Islet precursor cell (in vitro differentiated cells): Measurements from ENCODE around the gene ADRA2B.
"Not testable (repeated sequence)": the region's sequence is repeated elsewhere in the genome, so short reads cannot be mapped to it uniquely, and the experiment has no call there.

Experiments used
- DNase-seq: peaks from one replicate; pipeline ENCODE4 v3.0.0-alpha.2; 2018

Gene ADRA2B

GRCh38 chr2:96150007-96150640 lies 33.8 kb upstream of the ADRA2B start:
- DNase-seq = no peak

GRCh38 chr2:96148410-96149217 lies 32.2 kb upstream of the ADRA2B start:
- DNase-seq = peak; percentile 98

- peak; percentile 52 for DNase-seq
These were observed 31.3 kb upstream of the ADRA2B start for GRCh38 chr2:96147593-96148201.

- DNase-seq = peak; percentile 91
These were observed 30.7 kb upstream of the ADRA2B start for GRCh38 chr2:96146881-96147592.

DNA sequence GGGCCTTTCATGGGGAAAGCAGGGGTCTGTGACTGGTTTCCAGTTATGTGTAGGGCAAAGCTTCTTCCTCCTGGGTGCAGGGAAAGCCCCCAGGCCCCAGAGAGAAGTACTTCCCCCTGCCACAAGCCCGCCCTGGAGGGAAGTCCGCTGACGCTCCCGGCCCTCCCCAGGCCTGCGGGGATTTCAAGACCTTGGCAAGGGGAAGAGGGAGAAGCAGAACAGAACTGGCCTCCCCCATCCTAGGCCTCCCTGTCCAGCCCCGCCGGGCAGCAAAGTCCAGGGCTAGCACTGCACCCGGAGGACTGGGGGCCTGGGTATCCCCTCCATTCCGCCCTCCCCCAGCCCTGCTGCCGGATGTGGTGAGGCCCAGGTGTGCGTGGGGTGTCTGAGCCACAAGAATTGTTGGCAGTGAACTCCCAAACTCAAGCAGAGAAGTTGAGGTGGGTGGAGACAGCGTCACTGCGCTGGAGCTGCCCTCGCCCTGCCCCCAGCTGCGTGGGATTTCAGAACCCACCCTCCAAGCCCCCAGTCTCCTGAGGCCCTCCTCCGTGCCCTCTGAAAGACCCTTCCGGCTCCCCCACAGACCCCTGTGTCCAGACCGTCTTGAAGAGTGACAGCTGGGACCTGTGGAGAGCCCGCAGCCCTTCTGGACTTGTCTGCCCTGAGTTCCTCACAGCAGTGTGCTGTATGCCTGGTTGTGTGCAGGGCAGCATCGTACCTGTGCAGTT lies 29.9 kb upstream of the ADRA2B start:
- DNase-seq = peak; percentile 57

DNA sequence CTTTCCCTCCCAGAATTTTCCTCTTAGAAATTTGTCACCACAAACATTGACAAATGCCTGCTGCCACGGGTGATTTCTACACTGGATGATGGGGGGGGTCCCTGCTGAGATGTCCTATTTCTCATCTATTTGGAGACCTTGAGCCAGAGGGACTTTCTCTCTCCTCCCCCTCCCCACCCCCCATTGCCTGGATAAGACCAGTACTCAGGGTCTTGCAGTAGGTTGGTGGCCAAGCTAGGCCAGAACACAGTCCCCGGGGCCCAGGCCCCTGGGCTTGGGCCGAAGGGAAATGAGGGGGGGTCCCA lies 29.4 kb upstream of the ADRA2B start:
- peak; percentile 47 for DNase-seq

DNA sequence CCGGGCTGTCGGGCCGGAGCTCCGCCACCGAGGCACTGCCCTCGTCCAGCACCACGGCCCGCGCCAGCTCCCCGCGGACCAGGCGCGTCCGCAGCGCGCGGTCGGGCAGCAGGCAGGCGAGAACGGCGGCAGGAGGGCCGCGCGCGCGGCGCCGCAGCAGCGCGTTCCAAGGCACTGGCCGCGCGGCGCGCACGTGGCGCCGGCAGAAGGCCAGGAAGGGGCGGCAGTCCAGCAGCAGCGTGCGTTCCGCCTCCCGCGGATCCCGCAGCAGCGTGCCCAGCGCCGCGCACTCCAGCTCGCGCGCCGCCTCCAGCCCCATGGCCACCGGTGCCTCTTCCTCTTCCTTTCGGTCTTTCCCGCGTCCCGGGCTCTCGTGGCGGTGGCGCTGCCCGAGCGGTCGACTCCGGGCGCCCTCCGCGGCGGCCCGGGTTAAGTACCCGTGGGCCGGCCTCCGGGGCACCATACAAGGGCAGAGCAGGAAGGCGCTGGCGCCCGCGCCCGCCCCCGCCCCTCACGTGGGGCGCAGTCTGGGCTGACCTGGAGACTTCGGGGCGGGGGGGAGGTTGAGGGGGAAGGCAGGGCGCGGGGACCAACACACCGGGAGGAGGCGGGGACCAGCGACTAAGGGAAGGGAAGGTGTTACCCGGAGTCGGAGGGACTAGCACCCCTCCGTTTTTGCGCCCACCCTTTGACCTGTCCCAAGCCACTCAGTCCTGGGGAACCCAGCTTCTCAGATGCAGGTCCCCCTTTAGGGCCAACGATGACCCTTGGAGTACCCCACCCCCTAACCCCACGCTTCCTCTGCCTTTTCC lies 28.9 kb upstream of the ADRA2B start, which contains the start of gene DUSP2:
DUSP2 (minus strand) TSS at position 405 of the 812 bp plus-strand sequence; CDS start at position 319, 86 bp downstream.
- DNase-seq = peak; percentile 80

- DNase-seq = peak; percentile 69
These were observed 28.2 kb upstream of the ADRA2B start for GRCh38 chr2:96144481-96145035.

DNA sequence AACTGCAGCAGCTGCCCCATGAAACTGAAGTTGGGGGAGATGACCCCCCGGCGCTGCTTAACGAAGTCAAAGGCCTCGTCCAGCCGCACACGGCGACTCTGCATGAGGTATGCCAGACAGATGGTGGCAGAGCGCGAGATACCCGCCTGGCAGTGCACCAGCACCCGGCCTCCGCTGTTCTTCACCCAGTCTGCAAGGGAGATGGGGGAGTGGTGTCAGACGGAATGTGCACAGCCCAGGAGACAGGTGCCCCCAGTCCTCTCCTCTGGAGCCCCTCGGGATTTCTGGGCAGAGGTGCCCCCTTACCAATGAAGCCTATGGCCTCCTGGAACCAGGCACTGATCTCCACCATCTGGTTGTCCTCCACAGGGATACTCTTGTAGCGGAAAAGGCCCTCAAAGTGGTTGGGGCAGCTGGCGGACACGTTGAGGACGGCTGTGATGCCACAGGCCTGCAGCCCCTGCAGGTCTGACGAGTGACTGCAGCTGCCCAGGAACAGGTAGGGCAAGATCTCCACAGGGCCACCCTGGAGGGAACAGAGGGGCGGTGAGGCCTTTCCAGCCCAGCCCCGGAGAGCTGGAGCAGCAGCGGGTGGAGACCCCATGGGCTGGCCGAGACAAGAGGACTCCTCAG lies 27.6 kb upstream of the ADRA2B start:
- peak; percentile 83 for DNase-seq

- DNase-seq = no peak
These were observed 27.0 kb upstream of the ADRA2B start for GRCh38 chr2:96143231-96143847.

GRCh38 chr2:96142217-96143113 lies 26.1 kb upstream of the ADRA2B start:
- no peak for DNase-seq

DNA sequence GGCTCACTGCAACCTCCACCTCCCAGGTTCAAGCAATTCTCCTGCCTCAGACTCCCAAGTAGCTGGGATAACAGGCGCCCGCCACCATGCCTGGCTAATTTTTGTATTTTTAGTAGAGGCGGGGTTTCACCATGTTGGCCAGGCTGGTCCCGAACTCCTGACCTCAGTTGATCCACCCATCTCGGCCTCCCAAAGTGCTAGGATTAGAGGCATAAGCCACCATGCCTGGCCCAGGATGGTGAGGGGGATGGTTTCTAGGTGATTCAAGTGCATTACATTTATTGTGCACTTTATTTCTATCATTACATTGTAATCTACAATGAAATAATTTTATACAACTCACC lies 25.2 kb upstream of the ADRA2B start:
- not testable (repeated sequence) for DNase-seq

GRCh38 chr2:96140941-96141623 lies 24.7 kb upstream of the ADRA2B start:
- no peak for DNase-seq

GRCh38 chr2:96139181-96139758 lies 22.9 kb upstream of the ADRA2B start:
- DNase-seq = no peak

DNA sequence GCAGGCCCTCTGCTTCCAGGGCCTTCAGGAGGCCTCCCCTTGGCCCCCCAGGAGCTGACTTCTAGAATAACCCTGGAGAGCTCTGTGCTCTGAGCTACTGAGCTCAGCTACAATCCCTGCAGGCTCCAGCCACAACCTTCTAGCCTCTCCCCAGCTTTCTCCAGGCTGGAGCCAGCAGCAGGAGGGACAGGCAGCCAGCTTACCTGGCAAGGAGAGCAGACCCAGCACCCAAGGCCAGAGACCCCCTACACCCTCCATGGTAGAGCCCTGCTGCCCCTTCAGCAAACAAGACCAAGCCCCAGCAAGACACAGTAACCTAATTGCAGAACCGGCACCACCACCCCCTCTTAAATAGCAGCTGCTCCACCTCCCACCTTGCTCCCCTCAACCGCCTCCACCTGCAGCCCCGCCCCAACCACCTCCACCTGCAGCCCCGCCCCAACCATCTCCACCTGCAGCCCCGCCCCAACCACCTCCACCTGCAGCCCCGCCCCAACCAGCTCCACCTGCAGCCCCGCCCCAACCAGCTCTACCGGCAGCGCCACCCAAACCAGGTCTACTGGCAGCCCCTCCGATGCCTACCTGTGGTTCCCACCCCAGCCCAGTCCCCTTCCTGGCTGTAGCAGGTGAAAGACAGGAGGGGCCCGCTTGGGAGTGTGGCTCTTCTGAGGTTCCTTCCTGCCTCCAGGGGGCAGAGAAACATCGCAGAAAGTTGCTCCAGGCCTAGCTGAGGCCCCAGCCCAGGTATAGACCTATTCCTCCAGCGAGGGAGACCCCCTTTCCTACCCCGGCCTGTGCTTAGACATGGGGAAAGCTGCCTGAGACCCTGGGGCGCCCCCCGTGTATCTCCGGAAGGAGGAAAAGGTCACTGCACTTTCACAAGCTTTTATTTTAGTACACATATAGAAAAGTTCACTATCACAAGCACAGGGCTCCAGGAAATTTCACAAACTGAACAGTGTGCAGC lies 22.1 kb upstream of the ADRA2B start, which contains the start of gene ASTL:
ASTL (minus strand) TSS at position 324 of the 967 bp plus-strand sequence; CDS start at position 258, 66 bp downstream.
- peak; percentile 85 for DNase-seq

GRCh38 chr2:96137321-96138178 lies 21.2 kb upstream of the ADRA2B start:
- DNase-seq = no peak
